Measurements from ENCODE around the gene GFRA4.

DNA sequence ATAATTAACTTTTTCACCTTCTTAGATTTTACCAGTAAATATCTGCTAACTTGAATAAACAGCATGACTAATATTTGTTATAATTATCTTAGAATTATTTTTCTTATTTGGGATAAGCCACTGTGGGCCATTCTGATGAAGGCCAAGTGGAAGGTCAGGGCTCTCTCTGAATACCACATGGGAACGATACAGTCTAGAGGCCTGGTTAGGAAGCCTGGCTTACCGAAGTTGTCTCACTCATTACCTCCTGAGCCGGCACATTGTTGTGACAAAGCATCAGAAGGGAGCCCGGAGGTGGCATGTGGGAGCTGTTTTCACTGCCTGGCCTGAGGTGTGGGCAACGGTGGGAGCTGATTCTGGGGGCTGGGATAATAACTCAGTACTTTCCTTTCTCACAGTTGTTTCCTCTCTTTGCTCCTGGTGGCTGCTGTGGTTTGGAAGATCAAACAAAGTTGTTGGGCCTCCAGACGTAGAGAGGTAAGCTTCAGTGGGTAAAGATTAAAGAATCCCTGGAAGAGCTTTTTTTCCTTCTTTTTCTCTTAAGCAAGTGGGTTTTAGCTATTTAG is 29.2 kb downstream of the GFRA4 start:
- TF ChIP-seq, protein P1, sequence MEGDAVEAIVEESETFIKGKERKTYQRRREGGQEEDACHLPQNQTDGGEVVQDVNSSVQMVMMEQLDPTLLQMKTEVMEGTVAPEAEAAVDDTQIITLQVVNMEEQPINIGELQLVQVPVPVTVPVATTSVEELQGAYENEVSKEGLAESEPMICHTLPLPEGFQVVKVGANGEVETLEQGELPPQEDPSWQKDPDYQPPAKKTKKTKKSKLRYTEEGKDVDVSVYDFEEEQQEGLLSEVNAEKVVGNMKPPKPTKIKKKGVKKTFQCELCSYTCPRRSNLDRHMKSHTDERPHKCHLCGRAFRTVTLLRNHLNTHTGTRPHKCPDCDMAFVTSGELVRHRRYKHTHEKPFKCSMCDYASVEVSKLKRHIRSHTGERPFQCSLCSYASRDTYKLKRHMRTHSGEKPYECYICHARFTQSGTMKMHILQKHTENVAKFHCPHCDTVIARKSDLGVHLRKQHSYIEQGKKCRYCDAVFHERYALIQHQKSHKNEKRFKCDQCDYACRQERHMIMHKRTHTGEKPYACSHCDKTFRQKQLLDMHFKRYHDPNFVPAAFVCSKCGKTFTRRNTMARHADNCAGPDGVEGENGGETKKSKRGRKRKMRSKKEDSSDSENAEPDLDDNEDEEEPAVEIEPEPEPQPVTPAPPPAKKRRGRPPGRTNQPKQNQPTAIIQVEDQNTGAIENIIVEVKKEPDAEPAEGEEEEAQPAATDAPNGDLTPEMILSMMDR (IDR thresholded peaks at IDR 0.05 in 8 of 11, conservative IDR thresholded peaks at IDR 0.05 in 3 of 11): no peak
- no peak for TF ChIP-seq POLR2AphosphoS5 (IDR thresholded peaks at IDR 0.05)

Measured in spleen (tissue), 7 donors.